ENCODE measurements around the gene ATF7.

- TF ChIP-seq CTCF (IDR thresholded peaks at IDR 0.05) (no peak), POLR2A (IDR thresholded peaks at IDR 0.05) (no peak)
Observed at GRCh38 chr12:53533471-53533870, 92.7 kb downstream of the ATF7 start.

Data from esophagus squamous epithelium (tissue), 4 donors.